CD14-positive monocyte (primary cell): Measurements from ENCODE around the gene PLEKHM2. TPM values are rescaled to one million over a fixed set of nuclear protein-coding genes. Genes with fewer than 3 reads are reported as not detected.

Experiments
- DNase-seq, 3 donors: peaks; one replicate each; pipeline ENCODE4 v3.0.0-alpha.2; 2011 to 2022
- H2AFZ ChIP-seq: 2 replicates; pipeline ENCODE4 v1.6.0; 2012; ENCODE audit warnings: mild to moderate bottlenecking, low read depth, low read length, inconsistent platforms; ENCODE audit not compliant: insufficient read depth, poor library complexity, severe bottlenecking
- H3K27ac ChIP-seq, 2 donors: 1 replicate in 1 of 2; 2 replicates in 1 of 2; pipeline ENCODE4 v1.5.1; 2012 to 2013; ENCODE audit warnings: low read length in 2 of 2, control low read depth in 1 of 2, inconsistent platforms in 1 of 2, low read depth in 1 of 2, mild to moderate bottlenecking in 1 of 2
- H3K27me3 ChIP-seq, 2 donors: one replicate each; pipeline versions ENCODE4 v1.6.0 to v1.6.1; 2011 to 2013; ENCODE audit warnings: low read length in 2 of 2; ENCODE audit not compliant: control insufficient read depth in 2 of 2, insufficient read depth in 2 of 2
- H3K36me3 ChIP-seq, 2 donors: replicated peaks in 1 of 2; 1 replicate in 1 of 2; 2 replicates in 1 of 2; pipeline versions ENCODE4 v1.5.1 to v1.6.1; 2012 to 2013; ENCODE audit warnings: low read length in 2 of 2, control low read depth in 1 of 2, inconsistent platforms in 1 of 2, mild to moderate bottlenecking in 1 of 2; ENCODE audit not compliant: insufficient read depth in 2 of 2, control insufficient read depth in 1 of 2
- H3K4me1 ChIP-seq, 2 donors: 1 replicate in 1 of 2; 2 replicates in 1 of 2; pipeline versions ENCODE4 v1.5.1 to v1.6.1; 2012 to 2013; ENCODE audit warnings: low read length in 2 of 2, control low read depth in 1 of 2, inconsistent platforms in 1 of 2, mild to moderate bottlenecking in 1 of 2, moderate library complexity in 1 of 2; ENCODE audit not compliant: insufficient read depth in 2 of 2, control insufficient read depth in 1 of 2
- H3K4me2 ChIP-seq: replicated peaks from 2 replicates; pipeline ENCODE3; 2012; ENCODE audit warnings: low read length, moderate library complexity, mild to moderate bottlenecking; ENCODE audit not compliant: poor library complexity, severe bottlenecking; ENCODE audit errors: extremely low read depth
- H3K4me3 ChIP-seq, 3 experiments: fragments of 200-600 bp in 1 of 3; sonication (generic) in 1 of 3; replicated peaks in 1 of 3; 1 replicate in 2 of 3; 2 replicates in 1 of 3; pipeline ENCODE4 v1.5.1; 2011 to 2013; ENCODE audit warnings: low read length in 3 of 3, mild to moderate bottlenecking in 3 of 3, control low read depth in 2 of 3, low read depth in 2 of 3, inconsistent platforms in 1 of 3, moderate library complexity in 1 of 3
- H3K79me2 ChIP-seq: 2 replicates; pipeline ENCODE4 v1.6.0; 2012; ENCODE audit warnings: mild to moderate bottlenecking, control low read depth, inconsistent platforms, low read length, moderate library complexity; ENCODE audit not compliant: insufficient read depth
- H3K9ac ChIP-seq: 2 replicates; pipeline ENCODE4 v1.6.0; 2017; ENCODE audit warnings: low read length, mild to moderate bottlenecking; ENCODE audit not compliant: insufficient read depth, poor library complexity, severe bottlenecking
- H3K9me3 ChIP-seq, 2 donors: replicated peaks in 1 of 2; 1 replicate in 1 of 2; 2 replicates in 1 of 2; pipeline versions ENCODE4 v1.5.1 to v1.6.1; 2012 to 2013; ENCODE audit warnings: low read length in 2 of 2, control low read depth in 1 of 2; ENCODE audit not compliant: control insufficient read depth in 1 of 2, insufficient read depth in 1 of 2
- H4K20me1 ChIP-seq: 2 replicates; pipeline ENCODE4 v1.6.0; 2012; ENCODE audit warnings: mild to moderate bottlenecking, low read length, control low read depth, moderate library complexity; ENCODE audit not compliant: insufficient read depth
- H3K27ac Mint-ChIP-seq, 7 donors: one replicate each; pipeline ENCODE4 v1.8.0; 2020; ENCODE audit warnings: mild to moderate bottlenecking in 7 of 7, mixed read lengths in 7 of 7, moderate library complexity in 6 of 7, inconsistent platforms in 2 of 7
- H3K27me3 Mint-ChIP-seq, 3 donors: one replicate each; pipeline ENCODE4 v1.8.0; 2021 to 2022; ENCODE audit warnings: low read depth in 3 of 3, mild to moderate bottlenecking in 3 of 3, mixed read lengths in 3 of 3, moderate library complexity in 3 of 3, inconsistent platforms in 1 of 3
- H3K36me3 Mint-ChIP-seq, 2 donors: one replicate each; pipeline ENCODE4 v1.8.0; 2020; ENCODE audit warnings: mixed read lengths in 2 of 2, inconsistent platforms in 1 of 2, mild to moderate bottlenecking in 1 of 2
- H3K4me1 Mint-ChIP-seq: one replicate; pipeline ENCODE4 v1.8.0; 2020; ENCODE audit warnings: mild to moderate bottlenecking, mixed read lengths
- H3K4me3 Mint-ChIP-seq, 2 donors: one replicate each; pipeline ENCODE4 v1.8.0; 2020; ENCODE audit warnings: mild to moderate bottlenecking in 2 of 2, mixed read lengths in 2 of 2, moderate library complexity in 1 of 2
- H3K9me3 Mint-ChIP-seq, 7 donors: one replicate each; pipeline ENCODE4 v1.8.0; 2020 to 2022; ENCODE audit warnings: mixed read lengths in 7 of 7, mild to moderate bottlenecking in 6 of 7, moderate library complexity in 6 of 7, inconsistent platforms in 2 of 7
- CTCF ChIP-seq: fragments of 200-600 bp; IDR thresholded peaks from one replicate; pipeline ENCODE4 v1.8.0; 2022; ENCODE audit warnings: antibody characterized with exemption, mild to moderate bottlenecking
- WGBS: methylation state at CpG from one replicate; pipeline ENCODE4 v1.1.5; 2013; ENCODE audit warnings: missing lambda C conversion rate; ENCODE audit not compliant: insufficient coverage; 5-methylcytosine and 5-hydroxymethylcytosine counted together
- intact Hi-C, 2 donors: fragments of 100-400 bp; cut with micrococcal nuclease; formaldehyde crosslinking; loops; one replicate each; pipeline versions ENCODE4 v1.15.0 to v1.15.1; 2023
- polyA plus RNA-seq, 3 donors: library from polyadenylated mRNA; depleted of rRNA in 1 of 3; unstranded in 2 of 3; stranded (reverse) in 1 of 3; fragments of 300-500 nt in 2 of 3; fragments of >200 nt in 1 of 3; fragmentation: Illumina TruSeq in 2 of 3; gene quantifications; 1 replicate in 2 of 3; 2 replicates in 1 of 3; pipeline ENCODE4 v1.2.3, GENCODE V29; 2012 to 2021

The PLEKHM2 gene
- polyA plus RNA-seq, 3 donors, result 4.0 to 79.3 (median 5.8) TPM

DNA sequence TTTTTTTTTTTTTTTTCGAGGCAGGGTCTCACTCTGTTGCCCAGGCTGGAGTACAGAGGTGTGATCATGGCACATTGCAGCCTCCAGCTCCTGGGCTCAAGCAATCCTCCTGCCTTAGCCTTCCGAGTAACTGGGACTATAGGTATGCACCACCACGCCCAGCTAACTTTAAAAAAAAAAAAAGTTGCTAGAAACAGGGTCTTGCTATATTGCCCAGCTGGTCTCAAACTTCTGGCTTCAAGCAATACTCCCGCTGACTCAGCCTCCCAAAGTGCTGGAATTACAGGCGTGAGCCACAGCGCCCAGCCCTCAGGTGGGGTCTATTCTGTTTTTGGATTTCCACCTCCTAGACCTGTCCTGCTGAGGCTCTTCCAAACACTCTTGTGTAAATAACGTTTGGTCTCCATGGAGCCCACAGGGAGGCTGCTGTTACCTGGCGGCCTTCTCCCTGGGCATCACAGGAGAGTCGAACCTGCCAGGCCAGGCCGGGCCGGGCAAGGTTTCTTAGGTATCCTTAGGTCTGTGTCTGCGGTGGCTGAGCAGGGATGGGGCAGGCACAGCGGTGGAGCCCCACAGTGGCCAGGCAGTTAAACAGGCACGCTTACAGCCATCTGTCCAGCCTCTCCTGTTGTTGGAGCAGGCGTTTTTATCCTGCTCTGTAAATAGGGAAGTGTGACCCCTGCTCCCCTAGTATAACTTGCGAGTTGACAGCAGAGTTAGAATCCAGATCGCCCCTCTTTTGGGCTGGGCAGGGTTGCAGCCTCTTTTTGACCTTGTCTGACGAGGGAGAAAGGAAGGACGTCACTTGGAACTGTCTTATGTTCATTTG is 18.8 kb downstream of the PLEKHM2 start:
- H3K27ac ChIP-seq, result peak overlapping the region in 1 of 2 donors; percentile 38
- H3K4me2 ChIP-seq, result no peak overlapping the region
- H3K36me3 Mint-ChIP-seq, result peaks cover 31 to 53% of the 10 kb centered on the region in 2 donors
- no peak overlapping the region for H3K4me3 Mint-ChIP-seq
- no peak overlapping the region for H3K4me3 ChIP-seq
- H3K4me1 ChIP-seq, result peaks cover 4 to 7% of the 10 kb centered on the region in 2 donors
- TF ChIP-seq CTCF, result no peak
- 92% methylated on average over 14 of the region's 19 CpGs for WGBS
- no peak overlapping the region for H2AFZ ChIP-seq
- H3K9me3 Mint-ChIP-seq, result peaks cover 0 to 2% (median 0%) of the 10 kb centered on the region in 7 donors
- H3K27ac Mint-ChIP-seq, result peak overlapping the region in 3 of 7 donors; percentile 0 to 25 (median 3)
- intact Hi-C loops, result no loop called here
- H3K4me1 Mint-ChIP-seq, result peaks cover 17% of the 10 kb centered on the region
- peaks cover 10 to 32% of the 10 kb centered on the region in 2 donors for H3K36me3 ChIP-seq
- H4K20me1 ChIP-seq, result peaks cover 94% of the 10 kb centered on the region
- H3K27me3 Mint-ChIP-seq, result peaks cover 0 to 4% (median 2%) of the 10 kb centered on the region in 3 donors
- peaks cover 97% of the 10 kb centered on the region for H3K79me2 ChIP-seq
- no peak for DNase-seq
- H3K27me3 ChIP-seq, result no peaks in the 10 kb centered on the region
- H3K9me3 ChIP-seq, result no peaks in the 10 kb centered on the region
- H3K9ac ChIP-seq, result no peak overlapping the region

GRCh38 chr1:15703562-15703961 is 19.4 kb downstream of the PLEKHM2 start:
- peak overlapping the region in 6 of 7 donors; percentile 0 to 79 (median 34) for H3K27ac Mint-ChIP-seq
- H3K79me2 ChIP-seq, result peaks cover 96% of the 10 kb centered on the region
- 97% methylated on average over 7 of the region's 9 CpGs for WGBS

More at GRCh38 chr1:15703562-15703961, 19.4 kb downstream of the PLEKHM2 start:
- Histone ChIP-seq H4K20me1 (peaks cover 94% of the 10 kb centered on the region), H3K9ac (no peak overlapping the region), H2AFZ (no peak overlapping the region), H3K27ac (peak overlapping the region in 1 of 2 donors; percentile 38), H3K27me3 (no peaks in the 10 kb centered on the region), H3K36me3 (peaks cover 10 to 32% of the 10 kb centered on the region in 2 donors), H3K4me2 (no peak overlapping the region), H3K4me3 (no peak overlapping the region), H3K4me1 (peaks cover 0 to under 1% of the 10 kb centered on the region in 2 donors), H3K9me3 (no peaks in the 10 kb centered on the region)
- Mint-ChIP-seq H3K36me3 (peaks cover 31 to 51% of the 10 kb centered on the region in 2 donors), H3K4me3 (no peak overlapping the region), H3K9me3 (peaks cover 0 to 2% (median 0%) of the 10 kb centered on the region in 7 donors), H3K4me1 (peaks cover 13% of the 10 kb centered on the region), H3K27me3 (peaks cover 0 to 4% (median 2%) of the 10 kb centered on the region in 3 donors)
- intact Hi-C loops, result no loop called here
- no peak for DNase-seq
- no peak for TF ChIP-seq CTCF
